Left forelimb (tissue), 1 donor: Measurements from ENCODE around the gene FEM1C.
"Not testable (repeated sequence)": the region's sequence is repeated elsewhere in the genome, so short reads cannot be mapped to it uniquely, and the experiment has no call there.

Experiments used
- DNase-seq: peaks from one replicate; pipeline ENCODE4 v3.0.0-alpha.2; 2018; ENCODE audit warnings: low spot score

FEM1C gene

GRCh38 chr5:115520191-115520590 is 24.4 kb downstream of the FEM1C start:
- no peak for DNase-seq

- DNase-seq = no peak
These were observed 28.2 kb downstream of the FEM1C start for GRCh38 chr5:115516372-115516771.

DNA sequence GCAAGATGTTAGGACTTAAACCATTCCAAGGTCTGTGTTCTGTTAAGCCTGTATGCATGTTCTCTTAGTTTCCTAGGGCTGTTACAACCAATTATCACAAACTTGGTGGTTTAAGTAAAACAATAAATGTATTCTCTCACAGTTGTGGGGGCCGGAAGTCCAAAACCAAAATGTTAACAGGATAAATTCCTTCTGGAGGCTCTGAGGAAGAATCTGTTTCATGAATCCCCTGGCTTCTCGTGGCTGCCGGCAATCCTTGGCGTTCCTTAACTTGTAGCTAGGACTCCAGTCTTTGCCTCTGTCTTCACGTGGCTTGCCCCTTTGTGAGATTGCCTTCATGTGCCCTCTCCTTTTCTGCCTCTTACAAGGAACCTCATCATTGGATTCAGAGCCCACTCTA is 30.4 kb downstream of the FEM1C start:
- DNase-seq = no peak

DNA sequence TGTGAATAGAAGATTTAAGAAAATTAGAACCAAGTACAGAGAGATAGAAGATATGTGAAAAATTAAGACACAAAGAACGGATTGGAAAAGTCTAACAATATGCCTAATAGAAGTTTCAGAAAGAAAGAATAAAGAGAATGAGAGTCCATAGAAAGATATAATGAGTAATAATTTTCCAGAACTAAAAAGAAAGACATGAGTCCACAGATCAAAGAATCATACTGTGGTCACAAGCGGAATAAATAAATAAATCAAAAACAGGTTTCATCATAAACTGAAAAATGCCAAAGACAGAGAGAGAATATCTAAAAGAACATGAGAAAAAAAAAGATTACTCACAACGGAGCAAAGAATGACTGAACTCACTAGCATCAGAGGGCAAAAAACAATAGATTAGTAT is 32.9 kb downstream of the FEM1C start:
- DNase-seq = no peak

- no peak for DNase-seq
These were observed 34.4 kb downstream of the FEM1C start for GRCh38 chr5:115510145-115510645.

DNA sequence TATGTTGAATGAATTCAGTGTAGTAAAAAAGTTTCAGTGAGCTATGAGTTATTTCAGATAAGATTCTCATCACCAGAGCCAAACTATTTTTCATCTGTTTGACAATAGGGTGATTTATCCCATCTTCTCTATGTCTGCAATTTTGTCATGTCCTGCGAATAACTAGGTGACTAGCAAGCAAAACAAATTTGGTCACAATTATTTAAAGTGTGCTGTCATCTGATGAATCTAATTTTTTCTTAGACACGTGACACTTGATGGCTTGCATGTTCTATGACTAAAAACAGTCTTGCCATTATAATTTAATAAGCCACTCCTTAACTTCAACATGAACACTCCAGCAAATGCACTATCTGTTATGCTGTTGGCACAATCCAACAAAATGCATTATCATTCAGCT is 35.0 kb downstream of the FEM1C start:
- DNase-seq = no peak

DNA sequence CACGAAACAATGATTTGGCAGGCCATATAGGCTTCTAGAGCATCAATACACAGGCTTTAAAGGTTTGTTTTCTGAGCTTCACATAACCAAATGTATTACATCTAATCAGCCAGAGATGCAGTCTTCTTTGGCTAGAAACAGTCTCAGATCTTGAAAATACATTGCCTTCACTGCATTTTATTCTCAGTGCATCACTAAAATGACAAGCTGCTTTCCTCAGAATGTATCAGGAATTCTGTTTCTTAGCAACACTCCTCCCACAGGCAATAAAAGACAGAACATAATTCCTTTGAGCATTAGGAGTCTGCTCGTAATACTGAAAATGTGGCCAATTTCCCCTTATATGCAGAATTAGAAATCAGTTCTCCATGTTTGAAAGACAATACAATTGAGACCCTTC is 36.9 kb downstream of the FEM1C start:
- DNase-seq = no peak

- DNase-seq = no peak
These were observed 41.2 kb downstream of the FEM1C start for GRCh38 chr5:115503420-115503819.

- no peak for DNase-seq
These were observed 42.9 kb downstream of the FEM1C start for GRCh38 chr5:115501464-115502210.

GRCh38 chr5:115500225-115500624 is 44.4 kb downstream of the FEM1C start:
- no peak for DNase-seq

DNA sequence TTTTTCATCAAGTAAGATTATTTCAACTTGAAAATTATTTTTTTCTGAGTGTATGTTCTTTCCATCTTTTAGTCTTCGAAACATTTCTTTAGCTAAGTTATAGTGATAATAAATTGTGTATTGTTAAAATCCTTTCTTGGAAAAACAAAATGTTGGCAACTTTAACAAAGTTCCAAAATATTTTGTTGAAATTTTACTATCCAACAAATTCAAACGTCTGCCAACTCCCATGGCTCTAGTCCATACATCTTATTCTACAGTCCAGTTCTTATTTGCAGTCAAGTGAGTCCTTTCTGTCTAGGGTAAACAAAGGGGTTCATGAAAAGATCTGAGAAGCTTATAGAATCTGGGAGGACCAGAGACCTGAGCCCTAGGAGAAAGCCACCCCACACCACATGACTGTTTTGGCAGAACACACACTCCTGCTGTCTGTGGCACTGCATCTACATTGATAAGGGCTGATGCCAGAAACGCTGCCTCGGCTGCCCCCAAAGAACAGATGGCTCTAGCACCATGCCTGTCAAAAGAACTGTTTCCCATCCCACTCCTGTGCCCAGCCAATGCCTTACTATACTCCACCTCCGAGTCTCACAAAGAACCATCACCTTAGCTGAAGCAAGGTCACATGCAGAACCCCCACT is 47.5 kb downstream of the FEM1C start:
- no peak for DNase-seq

DNA sequence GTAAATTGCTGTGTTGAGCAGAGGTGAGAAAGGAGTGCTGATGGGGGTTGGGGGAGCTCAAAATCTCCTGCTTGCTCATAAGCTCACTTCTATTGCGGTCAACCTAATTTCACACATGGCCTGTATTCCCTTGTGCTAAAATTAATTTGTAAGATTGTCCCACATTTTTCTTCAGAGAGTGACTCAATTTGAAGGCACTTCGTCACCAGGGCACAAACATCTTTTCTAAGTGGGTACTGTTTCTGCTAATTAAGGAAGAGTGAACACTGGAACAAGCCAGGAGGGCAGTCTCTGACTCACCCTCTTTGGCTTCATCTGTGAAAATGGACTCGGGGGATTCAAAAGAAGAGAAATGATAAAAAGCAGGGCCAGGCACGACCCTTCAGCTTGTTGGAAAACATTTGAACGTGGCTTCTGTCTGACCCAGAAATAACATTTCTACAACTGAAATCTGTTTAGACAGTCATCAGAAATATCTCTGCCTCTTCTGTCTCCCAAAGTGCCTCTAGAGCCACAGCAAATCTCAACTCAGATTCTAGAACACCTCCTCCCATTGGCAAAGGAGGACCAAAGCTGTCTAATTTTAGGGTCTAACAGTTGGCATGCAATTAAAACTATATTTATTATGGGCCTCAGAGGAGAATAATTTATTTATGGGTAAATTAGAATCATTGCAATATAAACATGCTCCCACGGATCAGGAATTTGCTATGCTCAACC is 49.8 kb downstream of the FEM1C start:
- no peak for DNase-seq

GRCh38 chr5:115490596-115490995 is 54.0 kb downstream of the FEM1C start:
- no peak for DNase-seq

- no peak for DNase-seq
These were observed 54.8 kb downstream of the FEM1C start for GRCh38 chr5:115489733-115490132.

- DNase-seq = no peak
These were observed 56.8 kb downstream of the FEM1C start for GRCh38 chr5:115487756-115488155.

GRCh38 chr5:115487168-115487567 is 57.4 kb downstream of the FEM1C start:
- no peak for DNase-seq

DNA sequence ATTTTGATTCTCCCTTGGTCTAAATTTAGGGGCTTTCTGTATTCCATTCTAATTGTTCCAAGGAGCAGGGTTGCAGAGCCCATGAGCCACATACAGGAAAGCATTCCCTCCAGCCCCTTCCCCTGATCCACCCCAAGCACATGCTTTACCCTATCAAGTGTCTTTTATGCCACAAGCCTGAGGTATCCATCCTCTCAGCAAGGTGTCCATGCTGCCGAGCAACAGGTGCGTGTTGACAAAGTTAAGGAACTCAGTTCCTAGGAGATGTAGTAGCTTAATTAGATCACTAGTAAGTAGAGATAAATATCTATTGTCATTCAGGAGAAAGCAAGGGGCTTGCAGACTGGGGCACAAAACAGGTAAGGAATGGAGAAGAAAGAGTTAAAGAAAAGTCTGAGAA is 57.8 kb downstream of the FEM1C start:
- DNase-seq = no peak

DNA sequence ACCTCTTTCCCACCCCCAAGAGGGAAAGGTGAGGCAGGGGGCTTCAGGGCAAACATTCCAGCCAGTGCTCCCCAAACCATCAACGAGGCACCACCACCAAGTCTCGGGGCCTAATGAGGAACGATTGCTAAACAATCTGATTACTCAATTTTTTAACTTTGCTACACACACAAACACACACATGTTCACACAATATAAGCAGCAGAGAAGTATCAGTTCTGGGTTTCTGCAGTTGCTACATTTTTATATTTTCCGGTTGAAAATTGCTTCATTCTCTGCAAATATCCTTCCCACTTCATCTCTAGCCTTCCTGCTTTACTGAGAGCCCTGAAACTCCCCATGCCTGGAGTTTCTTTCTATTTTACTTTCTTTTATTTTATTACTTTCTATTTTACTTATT is 60.2 kb downstream of the FEM1C start:
- no peak for DNase-seq

GRCh38 chr5:115480900-115481299 is 63.7 kb downstream of the FEM1C start:
- no peak for DNase-seq

GRCh38 chr5:115480271-115480670 is 64.3 kb downstream of the FEM1C start:
- no peak for DNase-seq

- DNase-seq = not testable (repeated sequence)
These were observed 65.3 kb downstream of the FEM1C start for GRCh38 chr5:115479166-115479873.

- no peak for DNase-seq
These were observed 66.3 kb downstream of the FEM1C start for GRCh38 chr5:115478281-115478680.
